Posterior vena cava (tissue), 2 donors: Measurements from ENCODE around the gene ENOX2. TPM values are rescaled to one million over a fixed set of nuclear protein-coding genes. Genes with fewer than 3 reads are reported as not detected.

ENCODE experiments used
- DNase-seq: peaks from one replicate; pipeline ENCODE4 v3.0.0-alpha.2; 2020; ENCODE audit warnings: low spot score
- intact Hi-C, 2 donors: fragments of 100-400 bp; cut with DNase I; formaldehyde crosslinking; loops; one replicate each; pipeline versions ENCODE4 v1.14.1 to v1.14.2; 2022 to 2023
- total RNA-seq, 2 donors: library from RNA; stranded (reverse); fragmentation: NEBNext Ultra II Directional; extraction: Animal tissue kit (Norgen Biotek cat#: 25700); gene quantifications; one replicate each; pipeline ENCODE4 v1.2.1, GENCODE V29; 2021
- donor health status: DM: yes; HTN: yes; CAD: no.
- donor health status: DM: yes; HTN: yes; CAD: no.

Gene ENOX2
- total RNA-seq, 2 donors from 2014 or later, result 21.1 to 23.6 TPM

DNA sequence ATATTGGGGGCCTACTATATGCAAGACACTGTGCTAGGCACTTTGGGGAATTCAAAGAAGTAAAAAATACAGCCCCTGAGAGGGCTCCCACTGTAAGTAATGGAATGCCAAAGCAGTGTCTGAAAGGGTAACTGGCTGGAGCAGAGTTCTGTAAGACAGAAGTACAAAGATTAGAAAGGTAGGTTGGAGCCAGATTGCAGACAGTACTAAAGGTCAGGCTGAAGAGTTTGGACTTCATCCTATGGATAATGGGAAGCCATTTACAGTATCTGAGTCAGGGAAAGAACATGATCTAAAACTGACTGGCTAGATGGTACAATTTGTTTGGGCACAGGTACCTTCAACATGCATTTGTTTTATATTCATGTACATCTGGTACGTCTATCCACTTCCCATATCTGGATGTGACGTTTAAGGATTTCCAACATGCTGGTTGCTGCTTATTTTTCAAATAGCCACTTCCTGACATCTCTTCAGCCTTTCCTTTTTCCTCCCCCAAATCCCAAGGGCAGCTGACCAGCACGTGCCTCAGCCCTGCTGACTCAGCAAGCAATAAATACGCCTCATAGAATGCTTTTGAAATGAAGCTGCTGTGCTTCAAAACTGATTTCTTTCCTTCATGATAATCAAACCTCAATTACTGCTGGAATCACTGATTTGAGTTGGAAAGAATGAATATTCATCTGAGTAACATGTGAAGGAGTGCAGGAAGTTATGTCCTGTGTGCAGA, 9.5 kb downstream of the ENOX2 start:
- intact Hi-C loops, result no loop called here
- no peak for DNase-seq

DNA sequence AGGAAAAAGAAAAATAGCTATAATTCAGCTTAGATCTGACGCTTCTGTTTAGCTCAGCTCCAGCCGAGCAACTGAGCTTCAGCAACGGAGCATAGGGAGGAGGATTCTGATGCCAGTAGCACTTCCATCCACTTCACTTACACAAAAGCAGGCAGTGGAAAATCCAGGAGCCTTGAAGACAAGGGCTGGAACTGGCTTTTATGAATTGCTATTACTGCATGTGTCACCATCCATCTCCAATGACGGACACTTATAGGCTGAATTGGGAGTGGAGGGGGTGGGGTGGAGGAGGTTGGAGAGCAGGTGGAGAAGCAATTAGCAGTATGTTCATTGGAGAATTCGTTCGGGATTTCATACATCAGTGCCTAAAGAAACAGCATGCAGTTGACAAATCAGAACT, 15.6 kb downstream of the ENOX2 start:
- intact Hi-C loops, result no loop called here
- no peak for DNase-seq

DNA sequence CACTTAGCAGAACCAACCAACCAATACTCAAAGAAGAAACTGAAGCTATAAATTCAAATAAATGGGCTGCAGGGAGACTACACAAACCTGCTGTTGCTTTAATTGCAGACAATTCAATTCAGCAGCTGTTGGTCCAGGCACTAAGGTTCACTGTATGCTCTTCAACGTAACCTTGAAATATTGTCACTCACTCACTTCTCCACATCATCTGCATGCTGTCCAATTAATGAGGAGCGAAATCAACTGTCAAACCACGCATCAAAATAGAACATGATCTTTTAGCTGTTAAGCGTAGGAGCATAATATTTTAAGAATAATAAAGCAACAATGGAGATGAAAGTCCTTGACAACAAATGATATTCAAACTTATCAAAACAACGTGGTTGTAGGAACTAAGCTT, 17.0 kb downstream of the ENOX2 start:
- intact Hi-C loops, result no loop called here
- no peak for DNase-seq

DNA sequence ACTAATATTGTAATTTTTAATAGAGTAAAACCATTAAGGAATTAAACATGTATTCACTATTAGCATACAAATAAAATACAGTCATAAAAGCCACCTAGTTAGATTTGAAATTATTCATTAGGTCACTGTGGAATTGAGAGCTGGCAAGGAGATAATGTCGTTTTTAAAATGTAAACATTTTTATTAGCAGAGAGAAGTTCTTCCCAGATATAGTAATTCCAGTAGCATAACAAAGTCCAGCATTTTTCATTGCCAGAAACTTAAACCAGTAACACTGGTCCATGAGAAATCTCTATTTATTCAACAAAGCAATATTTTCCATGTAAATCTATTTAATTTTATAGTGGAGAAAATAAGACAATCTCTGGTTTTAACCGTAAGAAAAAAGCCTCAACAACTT, 17.5 kb downstream of the ENOX2 start:
- intact Hi-C loops, result no loop called here
- DNase-seq, result no peak

DNA sequence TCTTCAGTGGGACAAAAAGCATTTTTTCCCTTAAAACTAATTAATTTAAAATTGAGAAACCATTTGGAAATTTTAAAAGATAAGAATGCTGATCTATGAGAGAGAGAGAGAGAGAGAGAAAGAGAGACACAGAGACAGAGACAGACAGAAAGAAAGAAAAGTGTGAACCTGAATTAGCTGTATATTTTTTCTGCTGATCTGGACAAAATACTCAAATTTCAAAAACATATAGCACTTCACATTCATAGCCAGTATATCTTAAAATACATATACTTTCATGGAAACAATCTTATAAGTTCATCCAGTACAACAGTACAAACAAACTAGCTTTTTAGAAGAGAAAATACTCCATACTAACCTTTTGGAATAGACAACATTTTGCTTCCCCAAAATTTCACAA, 18.4 kb downstream of the ENOX2 start:
- DNase-seq, result no peak
- intact Hi-C loops, result no loop called here

DNA sequence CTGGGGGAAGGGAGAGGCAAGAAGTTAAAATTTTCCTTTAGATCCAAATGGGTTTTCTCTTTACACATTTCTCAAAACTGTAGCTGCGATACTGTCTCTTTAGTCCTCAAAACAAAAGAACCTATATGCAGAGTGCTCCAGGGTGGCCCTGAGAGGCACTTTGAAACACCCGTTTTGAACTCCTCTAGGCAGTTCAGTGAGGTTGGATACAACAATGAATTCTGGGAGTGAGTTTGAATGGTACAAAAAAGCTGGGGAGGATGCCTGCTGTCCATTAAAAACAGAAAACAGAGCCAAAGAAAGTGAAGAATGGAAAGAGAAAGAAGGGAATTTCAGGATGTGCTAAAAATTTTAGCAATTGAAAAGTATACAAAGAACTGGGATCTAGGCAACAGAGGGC, 23.1 kb downstream of the ENOX2 start:
- intact Hi-C loops, result no loop called here
- DNase-seq, result no peak

DNA sequence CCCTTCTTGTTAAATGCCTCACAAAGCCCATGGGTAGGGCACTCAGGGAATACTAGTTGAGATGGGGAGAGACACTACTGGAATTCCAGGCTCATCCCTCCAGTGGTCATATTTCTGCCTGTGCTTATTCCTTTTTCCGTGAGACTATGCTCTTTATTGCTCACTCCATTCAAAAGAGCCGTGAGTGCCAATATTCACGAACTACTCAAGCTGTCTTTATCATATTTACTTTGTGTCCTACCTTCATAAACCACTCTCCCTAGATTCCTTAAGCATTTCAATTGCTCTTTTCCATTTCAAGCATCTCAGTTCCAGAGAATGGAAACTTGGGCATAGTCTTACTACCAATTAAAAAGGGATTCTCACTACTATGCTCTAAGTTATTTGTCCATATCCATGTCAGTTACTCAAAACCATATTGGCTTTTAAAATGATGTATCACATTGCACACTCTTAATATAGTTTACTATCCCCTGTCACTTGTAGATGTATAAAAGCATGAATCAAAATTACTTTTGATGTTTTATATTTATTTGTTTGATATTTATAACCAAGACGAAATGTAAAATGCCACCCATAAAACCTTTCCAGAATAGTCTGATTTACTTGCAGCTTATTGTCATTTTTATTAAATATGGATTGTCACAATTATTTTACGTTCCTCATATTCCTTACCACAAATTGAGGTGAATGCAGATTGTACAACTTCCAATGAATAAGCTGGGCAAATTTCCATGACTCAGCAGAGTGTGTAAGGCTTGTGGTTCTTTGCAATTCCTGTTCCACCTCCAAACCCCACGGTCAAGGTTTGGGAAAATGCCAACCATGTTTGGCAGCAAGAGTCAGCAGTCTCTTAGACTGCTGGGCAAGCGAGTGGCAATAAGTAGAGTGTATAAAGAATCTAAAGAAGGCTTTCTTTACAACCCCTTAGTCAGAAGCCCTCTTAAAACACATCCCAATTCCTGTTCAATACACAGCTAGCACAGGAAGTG, 24.4 kb downstream of the ENOX2 start:
- intact Hi-C loops, result no loop called here
- DNase-seq, result no peak

DNA sequence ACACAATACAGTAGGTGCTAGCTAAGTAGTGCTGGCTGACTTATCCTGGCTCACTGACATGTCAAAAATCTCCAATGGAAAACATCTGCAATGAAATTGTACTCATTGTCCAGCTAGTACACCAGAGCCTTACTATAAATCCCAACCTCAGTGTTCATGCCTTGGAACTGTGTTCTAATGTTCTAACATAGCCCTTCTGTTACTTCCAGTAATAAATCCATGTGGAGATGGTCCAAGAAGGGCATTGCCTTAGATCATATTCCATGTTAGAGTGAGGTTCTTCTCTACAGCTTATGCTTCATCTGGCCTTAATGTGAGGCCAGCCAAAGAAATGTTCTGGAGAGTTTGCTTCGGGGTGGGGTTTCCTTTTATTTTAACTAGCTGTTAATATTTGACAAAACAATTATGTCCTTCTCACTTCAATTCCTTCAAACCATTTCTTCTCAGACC, 25.1 kb downstream of the ENOX2 start:
- no peak for DNase-seq
- intact Hi-C loops, result no loop called here

DNA sequence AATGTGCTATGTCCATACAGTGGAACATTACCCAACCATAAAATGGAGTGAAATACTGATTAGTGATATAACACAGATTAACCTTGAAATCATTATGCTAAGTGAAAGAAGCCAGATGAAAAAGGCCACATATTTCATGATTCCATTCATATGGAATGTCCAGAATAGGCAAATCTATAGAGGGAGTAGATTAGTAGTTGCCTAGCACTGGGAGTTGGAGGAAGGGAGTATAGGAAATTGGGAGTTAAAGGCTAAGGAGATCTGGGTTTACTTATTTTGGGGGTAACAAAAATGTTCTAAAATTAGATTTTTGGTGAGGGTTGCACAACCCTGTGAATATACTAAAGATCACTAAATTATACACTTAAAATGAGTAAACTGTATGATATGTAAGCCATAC, 26.8 kb downstream of the ENOX2 start:
- DNase-seq, result no peak
- intact Hi-C loops, result no loop called here

DNA sequence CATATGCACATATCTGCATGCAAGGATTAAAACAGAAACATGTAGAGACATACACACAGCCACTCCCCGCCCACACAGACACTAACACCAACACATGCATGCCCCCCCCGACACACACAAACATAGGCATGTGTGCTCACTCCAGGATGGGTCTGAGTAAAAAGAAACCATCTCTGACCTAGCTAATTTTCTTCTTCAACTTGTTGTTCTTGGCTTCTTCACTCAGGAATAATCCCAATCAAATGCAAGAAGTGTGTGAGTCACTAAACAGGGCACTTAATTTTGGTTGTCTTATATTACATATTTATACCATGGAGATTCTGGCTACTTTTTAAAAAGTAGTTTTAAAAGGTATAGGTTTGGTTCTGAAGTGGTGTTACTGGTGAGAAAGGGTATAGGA, 28.3 kb downstream of the ENOX2 start:
- intact Hi-C loops, result no loop called here
- no peak for DNase-seq

DNA sequence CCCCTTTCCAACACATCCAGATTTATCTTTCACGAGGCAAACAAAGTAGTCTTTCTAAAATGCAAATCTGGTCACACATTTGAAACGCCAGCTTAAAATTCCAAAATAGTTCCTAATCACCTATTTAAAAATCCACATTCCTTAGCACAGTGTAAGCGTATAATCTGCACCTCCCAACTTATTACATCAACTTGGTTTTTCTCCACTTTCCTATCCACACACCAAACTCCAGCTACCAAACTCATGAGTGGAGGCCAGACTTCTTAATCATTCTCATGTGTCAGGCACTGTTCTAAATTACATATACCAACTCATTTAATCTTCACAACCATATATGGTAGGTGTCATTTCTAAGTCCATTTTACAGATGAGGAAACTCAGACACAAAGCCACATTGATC, 33.8 kb downstream of the ENOX2 start:
- intact Hi-C loops, result no loop called here
- no peak for DNase-seq

DNA sequence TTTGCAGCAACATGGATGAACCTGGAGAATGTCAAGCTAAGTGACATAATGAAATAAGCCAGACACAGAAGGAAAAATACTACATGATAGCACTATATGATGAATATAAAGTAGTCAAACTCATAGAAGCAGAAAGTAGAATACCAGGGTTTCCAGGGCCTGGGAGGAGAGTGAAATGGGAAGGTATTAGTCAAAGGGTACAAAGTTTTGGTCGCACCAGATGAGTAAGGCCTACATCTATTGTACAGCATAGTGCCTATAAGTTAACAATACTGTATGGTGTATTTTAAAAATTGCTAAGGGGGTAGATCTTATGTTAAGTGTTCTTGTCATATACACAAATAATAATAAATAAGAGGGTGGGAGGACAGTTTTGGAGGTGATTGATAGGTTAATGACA, 41.5 kb downstream of the ENOX2 start:
- intact Hi-C loops, result no loop called here
- no peak for DNase-seq

DNA sequence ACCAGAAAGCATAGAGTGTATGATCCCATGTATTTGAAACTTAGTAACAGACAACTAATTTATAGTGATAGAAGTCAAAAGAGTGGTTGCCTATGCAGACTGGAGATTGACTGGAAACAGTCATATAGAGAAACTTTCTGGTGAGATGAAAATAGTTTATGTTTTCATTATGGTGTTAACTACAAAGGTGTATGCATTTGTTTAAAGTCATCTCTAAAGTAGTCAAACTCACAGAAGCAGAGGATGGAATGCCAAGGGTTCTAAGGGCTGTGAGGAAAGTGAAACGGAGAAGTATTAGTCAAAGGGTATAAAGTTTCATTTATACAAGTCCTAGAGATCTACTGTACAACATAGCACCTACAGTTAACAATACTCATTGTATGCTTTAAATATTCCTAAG, 45.8 kb downstream of the ENOX2 start:
- no peak for DNase-seq
- intact Hi-C loops, result loop anchor here in 1 of 2 donors (5.0 kb wide), 1 partner anchor 45 kb away; no protein-coding TSS in a partner anchor

DNA sequence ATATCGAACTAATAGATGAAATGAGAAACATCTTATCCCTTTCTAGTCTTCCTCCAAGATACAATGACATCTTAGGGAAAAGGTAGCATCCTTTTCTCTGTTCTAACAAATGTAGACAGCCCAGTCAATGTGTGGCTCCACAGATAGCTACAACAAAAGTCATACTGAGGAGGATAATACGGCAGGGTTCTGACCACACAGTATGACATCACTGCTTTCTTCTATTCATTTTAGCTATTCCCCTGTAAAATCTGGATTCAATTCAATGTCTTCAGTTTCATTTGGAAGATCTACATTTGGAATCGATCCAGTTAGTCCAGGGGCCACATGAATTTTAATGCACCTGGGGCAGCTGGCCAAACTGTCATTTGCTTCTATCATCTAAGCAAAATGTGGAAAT, 51.4 kb downstream of the ENOX2 start:
- intact Hi-C loops, result no loop called here
- no peak for DNase-seq

DNA sequence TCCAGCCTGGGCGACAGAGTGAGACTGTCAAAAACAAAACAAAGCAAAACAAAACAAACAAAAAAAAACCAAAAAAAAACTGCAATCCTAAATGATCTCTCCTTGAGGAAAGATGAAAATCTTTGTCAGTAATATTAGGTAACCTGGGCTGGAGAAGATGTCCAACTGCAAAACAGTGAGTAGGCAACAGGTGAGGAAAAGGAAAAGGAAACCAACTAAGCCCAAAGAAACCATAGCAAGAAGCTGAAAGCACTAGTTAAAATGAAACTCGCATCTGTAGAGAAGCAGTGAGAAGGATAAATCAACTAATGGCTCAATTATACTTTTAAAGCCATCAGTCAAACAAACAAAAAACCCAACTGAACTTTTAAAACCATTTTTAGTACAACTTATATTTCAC, 54.2 kb downstream of the ENOX2 start:
- no peak for DNase-seq
- intact Hi-C loops, result no loop called here

DNA sequence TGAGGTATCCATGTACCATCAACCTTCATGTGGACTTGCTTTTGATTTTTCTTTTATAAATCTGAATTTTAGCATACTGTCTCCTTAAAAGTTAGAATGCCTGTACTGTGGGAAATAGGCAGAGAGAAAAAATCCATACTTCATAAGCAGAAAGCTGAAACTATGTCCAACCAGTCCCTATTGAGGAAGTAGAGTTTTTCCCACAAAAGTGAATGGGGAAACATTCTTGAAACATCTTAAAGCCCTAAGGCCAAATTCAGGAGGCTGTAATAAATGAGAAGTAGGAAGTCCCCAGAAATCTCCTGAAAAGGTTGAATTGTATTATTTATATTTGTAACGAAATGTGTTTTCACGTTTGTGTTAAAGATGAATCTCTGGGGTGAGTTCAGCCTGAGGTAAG, 56.3 kb downstream of the ENOX2 start:
- DNase-seq, result no peak
- intact Hi-C loops, result no loop called here

DNA sequence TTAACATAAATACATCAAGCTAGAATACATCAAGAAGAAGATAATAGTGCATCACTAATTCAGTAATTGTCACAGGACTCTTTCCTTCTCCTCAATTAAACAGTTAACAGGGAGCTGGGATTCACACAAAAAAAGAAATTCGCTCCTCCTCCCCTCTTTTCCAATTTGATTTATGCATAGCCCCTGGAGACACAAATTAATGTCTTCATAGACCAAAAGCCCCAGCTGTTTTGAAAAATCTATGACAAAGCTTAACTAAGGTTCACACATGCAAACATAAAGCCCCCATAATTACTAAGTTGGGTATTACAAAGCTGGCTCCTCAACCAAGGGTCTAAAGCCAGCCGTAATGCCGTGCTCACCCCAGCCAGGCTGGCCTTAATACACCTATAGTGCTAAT, 61.2 kb downstream of the ENOX2 start:
- no peak for DNase-seq
- intact Hi-C loops, result no loop called here

DNA sequence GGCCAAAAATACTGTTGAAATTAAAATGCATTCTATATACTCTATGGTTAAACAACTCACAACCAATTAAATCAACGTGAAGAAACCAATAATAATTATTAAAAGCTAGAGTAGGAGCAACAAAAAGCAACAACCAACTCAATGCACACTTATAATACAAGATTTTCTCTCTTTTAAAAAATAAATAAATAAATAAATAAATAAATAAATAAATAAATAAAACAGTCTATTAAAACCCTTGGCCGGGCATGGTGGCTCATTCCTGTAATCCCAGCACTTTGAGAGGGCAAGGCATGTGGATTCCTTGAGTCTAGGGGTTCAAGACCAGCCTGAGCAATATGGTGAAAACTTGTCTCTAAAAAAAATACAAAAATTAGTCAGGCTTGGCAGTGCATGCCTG, 62.7 kb downstream of the ENOX2 start:
- no peak for DNase-seq
- intact Hi-C loops, result no loop called here

DNA sequence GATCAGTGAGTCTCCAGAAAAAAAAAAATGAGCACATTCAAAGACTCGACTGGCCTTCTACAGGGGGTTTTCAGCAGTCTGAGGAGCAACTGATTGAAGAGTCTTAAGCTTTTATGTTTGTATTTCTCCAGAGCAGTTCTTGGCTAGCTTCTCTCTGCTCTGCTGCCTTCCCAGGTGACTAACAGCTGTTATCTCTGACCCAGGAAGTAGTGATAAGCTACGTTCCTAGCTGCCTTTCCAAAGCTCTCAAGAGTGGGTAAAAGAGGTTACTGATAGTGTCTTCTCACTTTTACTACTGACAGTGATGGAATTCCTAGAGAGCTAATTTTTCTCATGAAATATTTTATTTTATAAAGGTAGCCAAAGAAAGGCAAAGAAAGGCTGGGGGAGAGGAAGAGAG, 66.6 kb downstream of the ENOX2 start:
- no peak for DNase-seq

DNA sequence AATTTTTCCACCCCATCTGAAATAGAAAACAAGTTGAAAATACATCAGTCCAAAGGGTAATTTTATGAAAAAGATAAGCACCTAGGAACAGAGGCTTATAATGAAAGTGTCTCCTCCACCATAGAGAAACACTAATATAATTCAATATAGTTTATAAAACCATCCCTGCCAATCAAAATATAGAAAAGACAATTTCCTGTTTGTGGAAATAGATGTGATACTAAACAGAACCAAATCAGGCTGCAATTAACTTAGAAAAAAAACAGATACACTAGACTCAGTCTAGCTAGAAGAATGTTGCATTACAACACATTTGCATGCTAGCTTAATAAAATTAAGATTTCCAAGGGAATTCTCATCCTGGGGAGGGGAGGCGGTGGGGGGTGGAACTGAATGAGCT, 68.2 kb downstream of the ENOX2 start:
- intact Hi-C loops, result no loop called here
- DNase-seq, result no peak

More for the DNA sequence above, 66.6 kb downstream of the ENOX2 start:
- intact Hi-C loops, result no loop called here

DNA sequence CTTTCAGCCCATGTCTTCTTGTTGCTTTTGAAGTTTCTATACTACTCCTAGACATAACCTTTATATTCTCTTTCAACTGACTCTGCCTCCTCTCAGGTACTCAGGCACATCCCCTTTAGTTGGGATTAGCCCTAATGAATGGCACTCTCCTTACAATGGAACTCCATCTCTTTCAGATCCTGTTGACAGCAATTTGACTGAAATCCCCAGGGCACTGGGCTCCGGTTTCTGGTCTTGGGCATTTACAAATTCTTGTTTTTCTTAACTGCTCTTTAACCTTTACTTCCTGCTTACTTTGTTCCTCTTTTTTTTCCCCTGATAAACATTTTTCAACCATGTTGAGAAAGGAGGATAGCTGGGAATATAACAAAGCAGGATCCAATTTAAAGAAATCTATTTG, 68.9 kb downstream of the ENOX2 start:
- no peak for DNase-seq
- intact Hi-C loops, result no loop called here
